ENCODE data around the gene CEP250.
"Not testable (repeated sequence)": the region's sequence is repeated elsewhere in the genome, so short reads cannot be mapped to it uniquely, and the experiment has no call there.

Gene CEP250

GRCh38 chr20:35547329-35547728, 91.9 kb downstream of the CEP250 start:
- ChIA-PET POLR2A (ENCODE audit: low non-redundant PET) (interaction anchor here (0.6 kb wide), 1 partner anchor 98 kb away, joined by 6 read pairs; no protein-coding TSS in a partner anchor), CTCF (interaction anchor here (0.6 to 0.8 kb wide), 2 partner anchors 54 to 407 kb away, joined by 3 read pairs; partner anchors contain the start of gene SCAND1)
- H3K27ac ChIP-seq = no peak overlapping the region
- no peak for DNase-seq (ENCODE audit: low spot score)
- no peak for TF ChIP-seq CTCF (conservative IDR thresholded peaks at IDR 0.05; ENCODE audit: low read depth)

GRCh38 chr20:35551503-35551902, 96.1 kb downstream of the CEP250 start:
- ChIA-PET CTCF (interaction anchor here (0.5 to 1.2 kb wide), 3 partner anchors 12 to 494 kb away, joined by 3 to 5 read pairs (median 3); no protein-coding TSS in a partner anchor), POLR2A (ENCODE audit: low non-redundant PET) (no interaction called here)
- H3K27ac ChIP-seq = no peak overlapping the region
- no peak for DNase-seq (ENCODE audit: low spot score)
- no peak for TF ChIP-seq CTCF (conservative IDR thresholded peaks at IDR 0.05; ENCODE audit: low read depth)

- ChIA-PET CTCF (interaction anchor here (0.5 to 1.1 kb wide), 4 partner anchors 67 to 456 kb away, joined by 3 to 6 read pairs (median 4); no protein-coding TSS in a partner anchor), POLR2A (ENCODE audit: low non-redundant PET) (interaction anchor here (0.6 kb wide), 2 partner anchors 43 to 279 kb away, joined by 3 to 4 read pairs; no protein-coding TSS in a partner anchor)
- DNase-seq (ENCODE audit: low spot score) = no peak
- no peak for TF ChIP-seq CTCF (conservative IDR thresholded peaks at IDR 0.05; ENCODE audit: low read depth)
- no peak overlapping the region for H3K27ac ChIP-seq
Observed at GRCh38 chr20:35552914-35553313, 97.5 kb downstream of the CEP250 start.

GRCh38 chr20:35555461-35555860, 100.1 kb downstream of the CEP250 start:
- CTCF ChIA-PET; POLR2A ChIA-PET (ENCODE audit: low non-redundant PET); DNase-seq (ENCODE audit: low spot score): not testable (repeated sequence)
- H3K27ac ChIP-seq = peak overlapping the region; percentile 6; the same call in 1 of the 2 replicates

GRCh38 chr20:35555951-35556645, 100.7 kb downstream of the CEP250 start:
- POLR2A ChIA-PET (ENCODE audit: low non-redundant PET) = no interaction called here
- DNase-seq (ENCODE audit: low spot score) = no peak
- 0 out of 2 replicates have a peak overlapping the region, but pooled peaks have one; percentile 0 for H3K27ac ChIP-seq

GRCh38 chr20:35556871-35557270, 101.5 kb downstream of the CEP250 start:
- no peak for TF ChIP-seq CTCF (conservative IDR thresholded peaks at IDR 0.05; ENCODE audit: low read depth)
- no peak for DNase-seq (ENCODE audit: low spot score)
- CTCF ChIA-PET = no interaction called here
- POLR2A ChIA-PET (ENCODE audit: low non-redundant PET) = no interaction called here
- no peak overlapping the region for H3K27ac ChIP-seq

More at GRCh38 chr20:35555951-35556645, 100.7 kb downstream of the CEP250 start:
- TF ChIP-seq CTCF (conservative IDR thresholded peaks at IDR 0.05; ENCODE audit: low read depth) = no peak
- CTCF ChIA-PET = interaction anchor here (0.7 kb wide), 1 partner anchor 14 kb away, joined by 4 read pairs; no protein-coding TSS in a partner anchor

GRCh38 chr20:35558451-35558850, 103.1 kb downstream of the CEP250 start:
- POLR2A ChIA-PET (ENCODE audit: low non-redundant PET) = no interaction called here
- CTCF ChIA-PET = interaction anchor here (0.8 kb wide), 1 partner anchor 42 kb away, joined by 3 read pairs; no protein-coding TSS in a partner anchor
- TF ChIP-seq CTCF (conservative IDR thresholded peaks at IDR 0.05; ENCODE audit: low read depth) = no peak
- no peak for DNase-seq (ENCODE audit: low spot score)
- H3K27ac ChIP-seq = no peak overlapping the region

All from RWPE1 (cell line).